Activated CD4-positive, CD25-positive, alpha-beta regulatory T cell treated with anti-CD3 and anti-CD28 coated beads, Interleukin-2, amount 50 U/mL, for 24 hours (primary cell): Measurements from ENCODE around the gene AMOTL1.
"Not testable (repeated sequence)": the region's sequence is repeated elsewhere in the genome, so short reads cannot be mapped to it uniquely, and the experiment has no call there.

Source experiments
- ATAC-seq, 2 donors: fragments of 150-1000 bp; cut with Tn5 transposase; one replicate each; pipeline ENCODE4 v1.10.0; 2021; ENCODE audit warnings: mild to moderate bottlenecking in 1 of 2, moderate library complexity in 1 of 2

The AMOTL1 gene

GRCh38 chr11:94793822-94794221 is 25.7 kb downstream of the AMOTL1 start:
- no peak for ATAC-seq

- no peak for ATAC-seq
Measured at GRCh38 chr11:94794287-94795168, 26.4 kb downstream of the AMOTL1 start.

- ATAC-seq = no peak
Measured at GRCh38 chr11:94795476-94796189, 27.5 kb downstream of the AMOTL1 start.

GRCh38 chr11:94796190-94796580 is 28.0 kb downstream of the AMOTL1 start:
- no peak for ATAC-seq

GRCh38 chr11:94796863-94797262 is 28.7 kb downstream of the AMOTL1 start:
- no peak for ATAC-seq

- ATAC-seq = no peak
Measured at GRCh38 chr11:94799726-94800125, 31.6 kb downstream of the AMOTL1 start.

- ATAC-seq = no peak
Measured at GRCh38 chr11:94800414-94800813, 32.3 kb downstream of the AMOTL1 start.

GRCh38 chr11:94801866-94802460 is 33.8 kb downstream of the AMOTL1 start:
- ATAC-seq = no peak

- ATAC-seq = no peak
Measured at GRCh38 chr11:94802501-94802900, 34.3 kb downstream of the AMOTL1 start.

- ATAC-seq = no peak
Measured at GRCh38 chr11:94803491-94803890, 35.3 kb downstream of the AMOTL1 start.

- ATAC-seq = no peak
Measured at GRCh38 chr11:94804874-94805273, 36.7 kb downstream of the AMOTL1 start.

GRCh38 chr11:94806014-94806413 is 37.9 kb downstream of the AMOTL1 start:
- ATAC-seq = no peak

GRCh38 chr11:94806419-94806818 is 38.3 kb downstream of the AMOTL1 start:
- no peak for ATAC-seq

- no peak for ATAC-seq
Measured at GRCh38 chr11:94809251-94809650, 41.1 kb downstream of the AMOTL1 start.

- not testable (repeated sequence) for ATAC-seq
Measured at GRCh38 chr11:94812724-94813720, 44.9 kb downstream of the AMOTL1 start.

GRCh38 chr11:94814272-94814976 is 46.3 kb downstream of the AMOTL1 start:
- ATAC-seq = no peak

GRCh38 chr11:94815705-94816344 is 47.7 kb downstream of the AMOTL1 start:
- ATAC-seq = no peak

- ATAC-seq = no peak
Measured at GRCh38 chr11:94820480-94820879, 52.3 kb downstream of the AMOTL1 start.

- ATAC-seq = no peak
Measured at GRCh38 chr11:94821439-94821838, 53.3 kb downstream of the AMOTL1 start.

GRCh38 chr11:94822080-94822479 is 53.9 kb downstream of the AMOTL1 start:
- no peak for ATAC-seq

GRCh38 chr11:94823102-94823732 is 55.1 kb downstream of the AMOTL1 start:
- no peak for ATAC-seq
